SK-N-MC (cell line): Measurements from ENCODE around the gene TMEM248.
A peak's percentile ranks its signal among the peaks of the same experiment; 100 is the strongest.
"Not testable (repeated sequence)": the region's sequence is repeated elsewhere in the genome, so short reads cannot be mapped to it uniquely, and the experiment has no call there.

Experiments used
- DNase-seq: peaks from one replicate; pipeline ENCODE4 v3.0.0-alpha.2; 2011; ENCODE audit warnings: low read depth, low spot score
- H3K27ac ChIP-seq: fragments of 200-600 bp; sonication (generic); 2 replicates; pipeline ENCODE4 v1.5.1; 2016; ENCODE audit warnings: mixed run types
- H3K36me3 ChIP-seq: fragments of 200-600 bp; sonication (generic); 2 replicates; pipeline ENCODE4 v1.6.1; 2017; ENCODE audit warnings: antibody characterized with exemption, low read length, mixed read lengths; ENCODE audit not compliant: insufficient read depth
- H3K4me3 ChIP-seq: fragments of 200-600 bp; sonication (generic); 2 replicates; pipeline ENCODE4 v1.5.1; 2016
- H3K9ac ChIP-seq: fragments of 200-600 bp; sonication (generic); 2 replicates; pipeline ENCODE4 v1.8.0; 2017; ENCODE audit warnings: mixed run types, mixed read lengths; ENCODE audit not compliant: insufficient read length
- H3K9me3 ChIP-seq: fragments of 200-600 bp; sonication (generic); 2 replicates; pipeline ENCODE4 v1.6.1; 2017; ENCODE audit warnings: low read depth, mild to moderate bottlenecking, antibody characterized with exemption, low read length, moderate library complexity, mixed read lengths
- EZH2 ChIP-seq: fragments of 200-600 bp; sonication (generic); IDR thresholded peaks from one replicate; pipeline ENCODE4 v1.6.1; 2017; ENCODE audit warnings: antibody characterized with exemption
- FOXP2 ChIP-seq: optimal IDR thresholded peaks from 2 replicates; pipeline ENCODE3; 2011; ENCODE audit warnings: mild to moderate bottlenecking, moderate library complexity; ENCODE audit not compliant: insufficient read depth; ENCODE audit errors: extremely low read length, control extremely low read depth
- POLR2AphosphoS5 ChIP-seq: IDR thresholded peaks from 2 replicates; pipeline ENCODE4 v1.6.1; 2012; ENCODE audit warnings: mild to moderate bottlenecking, low read depth, low read length, borderline replicate concordance

Gene TMEM248

DNA sequence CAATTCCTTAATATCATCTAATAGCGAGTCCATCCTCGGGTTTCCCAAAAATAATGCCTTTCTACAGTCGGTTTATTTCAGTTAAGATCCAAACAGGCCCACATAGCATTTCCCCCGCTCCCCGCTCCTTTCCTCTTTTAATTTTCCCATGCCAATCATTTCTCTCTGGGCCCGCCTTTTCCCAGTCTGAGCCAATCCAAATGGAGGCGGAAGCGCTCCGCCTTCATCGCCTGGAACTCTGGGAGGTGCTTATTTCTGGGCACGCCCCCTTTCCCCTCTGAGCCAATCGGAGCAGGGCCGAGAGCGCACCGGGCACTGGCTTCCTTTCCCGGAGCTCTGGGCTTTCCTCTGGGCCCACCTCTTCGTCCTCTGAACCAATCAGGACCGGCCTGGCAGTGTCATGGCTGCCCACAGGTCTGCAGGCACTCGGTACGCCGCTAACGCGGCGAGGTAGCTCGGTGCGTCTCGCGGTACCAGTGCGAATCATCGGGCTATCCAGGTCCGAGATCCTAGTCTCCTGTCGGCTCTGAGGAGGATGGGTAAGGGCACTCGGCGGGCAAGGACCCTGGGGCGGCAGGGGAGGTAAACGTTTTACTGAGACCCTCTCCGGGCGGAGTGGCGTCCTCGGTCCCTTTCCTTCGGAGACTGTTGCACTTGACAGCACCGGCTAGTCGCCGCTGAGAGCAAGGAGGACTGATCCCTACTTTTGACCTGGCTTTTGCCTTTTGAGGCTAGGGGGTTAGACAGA lies 75.6 kb downstream of the TMEM248 start, which contains the start of gene TYW1:
TYW1 (plus strand) TSS at position 390 of the 748 bp plus-strand sequence; CDS start at position 536, 146 bp downstream.
- Histone ChIP-seq H3K36me3 (peaks cover 12% of the 10 kb centered on the region), H3K9ac (peak within 1 kb of the TSS; percentile 76), H3K4me3 (peak within 1 kb of the TSS; percentile 80)
- peak; percentile 77; the same call in 1 of the 2 replicates for TF ChIP-seq POLR2AphosphoS5
- not testable (repeated sequence) for H3K27ac ChIP-seq, H3K9me3 ChIP-seq
- DNase-seq = peak; percentile 90

DNA sequence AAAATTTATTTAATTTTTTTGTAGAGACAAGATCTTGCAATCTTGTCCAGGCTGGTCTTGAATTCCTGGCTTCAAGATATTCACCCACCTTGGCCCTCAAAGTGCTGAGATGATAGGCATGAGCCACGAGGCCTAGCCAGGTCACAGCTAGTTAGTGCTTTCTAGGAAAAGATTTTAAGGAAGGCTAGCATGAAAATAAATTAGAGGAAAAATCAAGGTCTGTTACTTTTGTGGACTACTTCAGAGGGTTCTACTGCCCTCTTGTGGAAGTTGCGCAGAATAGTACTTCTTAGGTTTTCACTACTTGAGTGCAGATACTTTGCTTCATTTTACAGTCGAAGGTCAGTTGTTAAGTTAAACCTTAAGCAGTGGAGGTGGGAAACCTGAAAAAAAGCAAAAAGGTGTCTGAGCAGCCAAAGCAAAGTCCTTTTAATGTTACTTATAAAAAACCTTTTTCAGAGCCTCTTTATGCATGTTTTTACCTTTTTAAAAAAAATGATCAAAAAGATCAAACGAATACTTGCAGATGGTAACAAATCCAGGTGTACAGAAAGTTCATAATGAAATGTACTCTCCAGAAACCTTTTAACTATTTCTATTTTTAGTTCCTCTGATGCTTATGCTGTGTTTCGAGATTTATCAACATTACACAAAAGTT lies 79.7 kb downstream of the TMEM248 start:
- H3K9me3 ChIP-seq, H3K36me3 ChIP-seq, DNase-seq, H3K9ac ChIP-seq, H3K27ac ChIP-seq, H3K4me3 ChIP-seq: not testable (repeated sequence)

DNA sequence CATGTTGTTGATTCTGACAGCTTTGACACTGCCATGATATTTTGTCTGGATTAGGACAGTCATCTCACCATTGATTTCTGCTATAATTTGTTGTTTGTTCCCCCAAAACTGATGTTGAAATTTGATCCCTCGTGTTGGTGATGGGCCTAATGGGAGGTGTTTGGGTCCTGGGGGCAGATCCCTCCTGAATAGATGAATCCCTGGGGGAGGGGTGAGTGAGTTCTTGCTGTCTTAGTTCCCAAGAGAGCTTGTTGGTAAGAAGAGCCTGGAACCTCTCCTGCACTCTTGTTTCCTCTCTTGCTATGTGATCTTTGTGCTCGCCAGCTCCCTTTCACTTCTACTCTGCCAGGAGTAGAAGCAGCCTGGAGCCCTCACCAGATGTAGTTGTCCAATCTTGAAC lies 83.1 kb downstream of the TMEM248 start:
- H3K36me3 ChIP-seq = peaks cover 11% of the 10 kb centered on the region; the same call in 1 of the 2 replicates

DNA sequence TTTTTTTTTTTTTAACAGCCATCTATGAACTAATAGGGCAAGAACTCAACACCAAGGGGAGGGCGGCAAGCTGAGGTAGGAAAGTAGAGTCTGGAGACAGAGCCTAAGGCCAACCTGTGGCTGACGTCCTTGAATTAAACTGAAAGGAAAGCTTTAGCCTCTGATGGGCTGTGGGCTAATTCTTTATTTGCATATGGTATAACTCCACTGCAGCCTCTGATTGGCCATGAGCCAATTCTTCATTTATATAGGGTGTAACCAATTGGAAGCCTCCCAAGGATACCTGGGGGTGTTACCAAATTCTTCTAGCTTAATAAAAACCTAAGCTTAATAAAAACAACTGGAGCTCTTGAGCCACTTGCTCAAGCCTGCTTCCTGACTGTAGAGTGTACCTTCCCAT lies 85.9 kb downstream of the TMEM248 start:
- H3K9ac ChIP-seq = no peak overlapping the region
- no peak overlapping the region for H3K4me3 ChIP-seq
- peaks cover 19% of the 10 kb centered on the region; the same call in 1 of the 2 replicates for H3K36me3 ChIP-seq
- H3K9me3 ChIP-seq = no peaks in the 10 kb centered on the region
- TF ChIP-seq FOXP2 (no peak), POLR2AphosphoS5 (no peak), EZH2 (no peak)
- no peak for DNase-seq
- no peak overlapping the region for H3K27ac ChIP-seq

More for the DNA sequence above, 83.1 kb downstream of the TMEM248 start:
- not testable (repeated sequence) for DNase-seq, H3K4me3 ChIP-seq, H3K9ac ChIP-seq, H3K9me3 ChIP-seq, H3K27ac ChIP-seq
